NB4 (cell line): Measurements from ENCODE around the gene GPR176.

Source experiments
- DNase-seq: peaks from one replicate; pipeline ENCODE4 v3.0.0; 2010; ENCODE audit warnings: low read depth
- H3K4me3 ChIP-seq: one replicate; pipeline ENCODE4 v1.5.1; 2011; ENCODE audit warnings: mild to moderate bottlenecking, low read depth, low read length, moderate library complexity
- CTCF ChIP-seq: IDR thresholded peaks from one replicate; pipeline ENCODE4 v1.5.1; 2012; ENCODE audit warnings: low read depth, low read length
- MAX ChIP-seq: IDR thresholded peaks from 2 replicates; pipeline ENCODE4 v1.6.1; 2011; ENCODE audit warnings: low read depth, low read length
- MYC ChIP-seq: IDR thresholded peaks from 2 replicates; pipeline ENCODE4 v1.6.1; 2011; ENCODE audit warnings: low read depth, low read length
- POLR2A ChIP-seq: IDR thresholded peaks from 2 replicates; pipeline ENCODE4 v1.6.1; 2011; ENCODE audit warnings: mild to moderate bottlenecking; ENCODE audit not compliant: insufficient read length; ENCODE audit errors: extremely low read depth

GPR176 gene

GRCh38 chr15:39756806-39757522 is 163.1 kb downstream of the GPR176 start:
- no peak overlapping the region for H3K4me3 ChIP-seq
- peak; percentile 63 for DNase-seq
- peak; percentile 55 for TF ChIP-seq CTCF
- TF ChIP-seq MYC = no peak

DNA sequence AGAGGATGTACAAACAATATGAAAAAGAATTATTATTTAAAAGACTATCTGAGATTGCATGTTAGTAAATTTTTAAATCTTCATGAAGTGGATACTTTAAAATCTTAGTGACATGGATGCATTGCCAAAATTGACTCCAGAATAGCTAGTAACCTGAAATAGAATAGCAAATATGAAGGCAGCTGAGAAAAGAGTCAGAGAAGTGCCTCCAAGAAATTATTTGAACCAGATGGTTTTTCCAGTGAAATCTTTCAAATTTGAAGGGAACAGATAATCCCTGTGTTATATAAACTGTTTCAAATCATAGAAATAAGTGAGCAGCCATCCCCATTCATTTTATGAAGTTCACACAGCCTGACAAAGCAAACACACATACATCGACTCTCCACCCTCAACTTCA is 167.1 kb downstream of the GPR176 start:
- DNase-seq = no peak
- TF ChIP-seq POLR2A (no peak), CTCF (no peak)
- no peak overlapping the region for H3K4me3 ChIP-seq

GRCh38 chr15:39752246-39752645 is 167.8 kb downstream of the GPR176 start:
- H3K4me3 ChIP-seq = no peak overlapping the region
- DNase-seq = no peak
- TF ChIP-seq CTCF (no peak), POLR2A (no peak), MYC (no peak), MAX (no peak)
